Measurements from ENCODE around the gene AKT1S1.

DNA sequence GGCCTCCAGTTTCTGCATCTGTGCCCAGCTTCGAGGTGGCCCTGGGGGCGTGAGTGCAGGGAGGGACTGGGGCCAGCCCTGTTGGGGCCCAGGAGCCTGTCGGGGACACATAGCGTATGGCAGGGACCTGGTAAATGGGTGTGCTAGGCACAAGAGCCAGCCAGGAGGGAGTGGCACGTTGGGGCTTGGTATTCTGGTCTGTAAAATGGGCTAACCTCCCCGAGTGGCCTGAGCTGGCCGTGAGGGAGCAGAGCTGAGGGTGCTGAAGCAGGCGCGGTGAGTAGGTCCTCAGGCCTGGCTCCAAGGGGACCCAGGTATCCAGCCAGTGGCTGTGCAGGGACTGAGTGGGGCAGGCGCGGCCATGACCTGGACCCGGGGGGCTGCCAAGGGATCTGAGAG is 21.9 kb downstream of the AKT1S1 start:
- TF ChIP-seq GATA2 (IDR thresholded peaks at IDR 0.05; ENCODE audit: low read depth, low read length) (no peak), GATA3 (IDR thresholded peaks at IDR 0.05; ENCODE audit: low read depth, low read length) (no peak)
